Endodermal cell (in vitro differentiated cells): ENCODE results near the gene KCNH4. TPM values are rescaled to one million over a fixed set of nuclear protein-coding genes. Genes with fewer than 3 reads are reported as not detected.

ENCODE experiments used
- DNase-seq: peaks from one replicate; pipeline ENCODE4 v3.0.0-alpha.2; 2017
- H3K27ac ChIP-seq: 2 replicates; pipeline ENCODE4 v1.5.1; 2013; ENCODE audit warnings: mild to moderate bottlenecking, low read depth, low read length, moderate library complexity
- H3K27me3 ChIP-seq: 2 replicates; pipeline ENCODE4 v1.6.1; 2013; ENCODE audit warnings: mild to moderate bottlenecking, low read length, moderate library complexity; ENCODE audit not compliant: insufficient read depth, control insufficient read depth, poor library complexity, severe bottlenecking
- H3K36me3 ChIP-seq: 2 replicates; pipeline ENCODE4 v1.7.0; 2013; ENCODE audit warnings: mild to moderate bottlenecking, low read length, moderate library complexity; ENCODE audit not compliant: control insufficient read depth, insufficient read depth
- H3K4me1 ChIP-seq: one replicate; pipeline ENCODE4 v1.7.0; 2013; ENCODE audit warnings: low read length; ENCODE audit not compliant: control insufficient read depth, insufficient read depth
- H3K4me3 ChIP-seq: 2 replicates; pipeline ENCODE4 v1.5.1; 2013; ENCODE audit warnings: mild to moderate bottlenecking, low read length, moderate library complexity
- H3K9ac ChIP-seq: 2 replicates; pipeline ENCODE4 v1.6.1; 2013; ENCODE audit warnings: mild to moderate bottlenecking, low read length, moderate library complexity; ENCODE audit not compliant: poor library complexity, severe bottlenecking; ENCODE audit errors: extremely low read depth
- H3K9me3 ChIP-seq: 2 replicates; pipeline ENCODE4 v1.6.1; 2013; ENCODE audit warnings: mild to moderate bottlenecking, low read length, moderate library complexity; ENCODE audit not compliant: control insufficient read depth
- H3K27ac Mint-ChIP-seq: 2 replicates; pipeline ENCODE4 v1.8.0; 2020; ENCODE audit warnings: mixed read lengths
- H3K27me3 Mint-ChIP-seq: 2 replicates; pipeline ENCODE4 v1.8.0; 2021; ENCODE audit warnings: mild to moderate bottlenecking, mixed read lengths; ENCODE audit not compliant: insufficient read depth
- H3K36me3 Mint-ChIP-seq: 2 replicates; pipeline ENCODE4 v1.8.0; 2020; ENCODE audit warnings: low read depth, mixed read lengths
- H3K4me1 Mint-ChIP-seq: 2 replicates; pipeline ENCODE4 v1.8.0; 2020; ENCODE audit warnings: mixed read lengths
- H3K4me3 Mint-ChIP-seq: 2 replicates; pipeline ENCODE4 v1.8.0; 2020; ENCODE audit warnings: mild to moderate bottlenecking, moderate library complexity, mixed read lengths
- H3K9me3 Mint-ChIP-seq: 2 replicates; pipeline ENCODE4 v1.8.0; 2020; ENCODE audit warnings: mild to moderate bottlenecking, mixed read lengths
- WGBS, 2 experiments: methylation state at CpG; one replicate each; pipeline versions ENCODE4 v1.1.5 to v1.1.7; 2013; ENCODE audit warnings: missing lambda C conversion rate in 2 of 2, mixed read lengths in 1 of 2; ENCODE audit not compliant: insufficient coverage in 1 of 2, insufficient read length in 1 of 2; 5-methylcytosine and 5-hydroxymethylcytosine counted together
- total RNA-seq, 2 donors: library from RNA; stranded (reverse); fragmentation: NEBNext Ultra II Directional in 1 of 2; extraction: Animal tissue kit (Norgen Biotek cat#: 25700) in 1 of 2; gene quantifications; 2 replicates in 1 of 2; 3 replicates in 1 of 2; pipeline ENCODE4 v1.2.1, GENCODE V29; 2021
- TF ChIP-seq, protein P1 (sequence below): fragments of 200-600 bp; sonication (generic); conservative IDR thresholded peaks from 2 replicates; pipeline ENCODE4 v1.5.0; 2021; ENCODE audit warnings: antibody characterized with exemption, mild to moderate bottlenecking

KCNH4 gene
- total RNA-seq, 2 donors from 2014 or later = not detected

DNA sequence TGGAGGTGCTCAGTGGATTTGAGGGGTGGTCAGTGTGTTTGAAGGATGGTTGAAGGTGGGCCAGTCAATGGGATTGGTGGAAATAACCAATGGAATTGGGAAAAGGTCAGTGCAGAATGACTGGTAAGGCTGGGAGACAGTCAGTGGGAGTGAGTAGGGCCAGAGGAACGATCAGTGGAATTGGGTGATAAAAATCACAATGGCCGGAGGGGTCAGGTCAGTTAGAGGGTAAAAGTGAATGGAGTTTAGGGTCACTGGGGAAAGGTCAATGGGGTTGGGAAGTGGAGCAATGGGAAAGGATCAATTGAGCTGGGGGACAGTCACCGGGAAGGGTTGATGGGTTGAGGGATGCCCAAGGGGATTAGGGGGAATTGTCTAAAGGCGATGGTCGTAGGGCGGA, 15.2 kb downstream of the KCNH4 start:
- H3K4me1 Mint-ChIP-seq = no peaks in the 10 kb centered on the region
- Histone ChIP-seq H3K9me3 (no peaks in the 10 kb centered on the region), H3K27me3 (no peaks in the 10 kb centered on the region), H3K27ac (no peak overlapping the region), H3K4me3 (no peak overlapping the region), H3K4me1 (no peaks in the 10 kb centered on the region), H3K9ac (no peak overlapping the region), H3K36me3 (no peaks in the 10 kb centered on the region)
- H3K4me3 Mint-ChIP-seq = no peak overlapping the region
- no peak for DNase-seq
- no peaks in the 10 kb centered on the region for H3K9me3 Mint-ChIP-seq
- H3K27me3 Mint-ChIP-seq = peaks cover 2% of the 10 kb centered on the region
- TF ChIP-seq, protein P1, sequence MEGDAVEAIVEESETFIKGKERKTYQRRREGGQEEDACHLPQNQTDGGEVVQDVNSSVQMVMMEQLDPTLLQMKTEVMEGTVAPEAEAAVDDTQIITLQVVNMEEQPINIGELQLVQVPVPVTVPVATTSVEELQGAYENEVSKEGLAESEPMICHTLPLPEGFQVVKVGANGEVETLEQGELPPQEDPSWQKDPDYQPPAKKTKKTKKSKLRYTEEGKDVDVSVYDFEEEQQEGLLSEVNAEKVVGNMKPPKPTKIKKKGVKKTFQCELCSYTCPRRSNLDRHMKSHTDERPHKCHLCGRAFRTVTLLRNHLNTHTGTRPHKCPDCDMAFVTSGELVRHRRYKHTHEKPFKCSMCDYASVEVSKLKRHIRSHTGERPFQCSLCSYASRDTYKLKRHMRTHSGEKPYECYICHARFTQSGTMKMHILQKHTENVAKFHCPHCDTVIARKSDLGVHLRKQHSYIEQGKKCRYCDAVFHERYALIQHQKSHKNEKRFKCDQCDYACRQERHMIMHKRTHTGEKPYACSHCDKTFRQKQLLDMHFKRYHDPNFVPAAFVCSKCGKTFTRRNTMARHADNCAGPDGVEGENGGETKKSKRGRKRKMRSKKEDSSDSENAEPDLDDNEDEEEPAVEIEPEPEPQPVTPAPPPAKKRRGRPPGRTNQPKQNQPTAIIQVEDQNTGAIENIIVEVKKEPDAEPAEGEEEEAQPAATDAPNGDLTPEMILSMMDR = no peak
- H3K36me3 Mint-ChIP-seq = no peaks in the 10 kb centered on the region
- H3K27ac Mint-ChIP-seq = no peak overlapping the region
- 90 to 94% methylated on average over 6 of the region's 6 CpGs for WGBS, 2 experiments

DNA sequence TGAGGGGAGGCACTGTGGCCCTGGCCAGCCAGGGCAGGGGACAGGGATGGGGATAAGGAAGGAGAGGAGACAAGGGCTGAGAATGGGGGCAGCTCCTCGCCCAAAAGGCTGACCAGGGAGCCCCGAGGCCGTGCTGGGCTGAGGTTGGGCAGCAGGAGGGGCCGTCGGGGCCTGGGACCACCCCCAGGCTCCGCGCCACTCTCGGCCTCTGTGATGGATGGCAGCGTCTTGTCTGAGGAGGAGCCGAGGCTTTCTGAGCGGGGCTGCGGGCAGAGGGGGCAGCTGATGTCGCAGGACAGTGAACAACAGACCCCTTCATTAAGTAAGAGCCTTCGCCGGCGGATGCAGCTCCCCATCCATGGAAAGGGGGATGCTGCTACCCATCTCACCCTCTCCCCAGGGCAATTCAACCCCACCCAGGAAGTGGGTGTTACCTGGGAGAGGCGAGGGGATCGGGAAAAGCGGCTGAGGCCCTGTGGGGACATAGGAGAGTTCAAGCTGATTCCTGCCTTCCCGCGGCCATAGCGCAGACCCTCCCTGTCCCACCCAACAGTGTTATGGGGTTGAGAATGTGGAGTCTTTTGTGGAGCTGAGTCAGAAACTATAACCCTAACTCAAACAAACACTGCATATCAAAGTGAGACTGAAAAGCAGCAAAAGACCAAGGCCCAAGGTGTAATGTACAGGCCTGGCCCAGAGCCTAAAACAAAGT, 17.1 kb downstream of the KCNH4 start:
- Mint-ChIP-seq H3K27ac (no peak overlapping the region), H3K9me3 (no peaks in the 10 kb centered on the region)

DNA sequence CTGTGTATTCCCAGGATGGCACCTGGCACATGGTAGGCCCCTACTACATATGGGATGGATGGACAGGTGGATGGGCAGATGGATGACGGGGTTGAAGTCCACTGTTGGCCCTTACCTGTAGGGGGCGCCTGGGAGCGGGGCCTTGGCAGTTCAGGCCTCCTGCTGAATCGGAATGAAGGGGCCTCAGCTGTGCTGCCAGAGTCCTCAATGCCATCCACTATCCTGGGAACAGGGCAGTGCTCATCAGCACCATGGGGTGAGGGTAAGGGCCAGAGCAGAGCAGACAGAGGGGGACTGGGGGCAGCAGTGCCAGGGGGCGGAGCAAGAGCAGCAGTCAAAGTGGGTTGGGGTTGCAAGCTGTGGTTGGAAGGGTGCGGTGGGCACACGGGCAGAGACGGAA, 17.8 kb downstream of the KCNH4 start:
- Histone ChIP-seq H3K4me3 (no peak overlapping the region), H3K9me3 (no peaks in the 10 kb centered on the region), H3K27ac (no peak overlapping the region), H3K27me3 (no peaks in the 10 kb centered on the region), H3K4me1 (peaks cover 2% of the 10 kb centered on the region), H3K36me3 (no peaks in the 10 kb centered on the region), H3K9ac (no peak overlapping the region)
- Mint-ChIP-seq H3K4me1 (no peaks in the 10 kb centered on the region), H3K27ac (peak overlapping the region; percentile 26), H3K4me3 (no peak overlapping the region), H3K36me3 (no peaks in the 10 kb centered on the region), H3K27me3 (peaks cover 2% of the 10 kb centered on the region), H3K9me3 (no peaks in the 10 kb centered on the region)
- TF ChIP-seq, protein P1 = peak; percentile 86
- WGBS, 2 experiments = 68 to 84% methylated on average over 5 to 8 of the region's 8 CpGs
- peak; percentile 95 for DNase-seq

More for the DNA sequence above, 17.1 kb downstream of the KCNH4 start:
- TF ChIP-seq, protein P1 = no peak
- H3K9me3 ChIP-seq = no peaks in the 10 kb centered on the region
- no peak overlapping the region for H3K9ac ChIP-seq
- DNase-seq = no peak
- peaks cover 2% of the 10 kb centered on the region for H3K4me1 ChIP-seq
- H3K36me3 ChIP-seq = no peaks in the 10 kb centered on the region
- no peak overlapping the region for H3K4me3 ChIP-seq
- WGBS, 2 experiments = 93 to 94% methylated on average over 5 to 19 of the region's 22 CpGs
- Mint-ChIP-seq H3K36me3 (no peaks in the 10 kb centered on the region), H3K4me3 (no peak overlapping the region), H3K4me1 (no peaks in the 10 kb centered on the region), H3K27me3 (peaks cover 2% of the 10 kb centered on the region)
- H3K27ac ChIP-seq = no peak overlapping the region
- no peaks in the 10 kb centered on the region for H3K27me3 ChIP-seq
